HTR-8/SVneo (cell line): ENCODE data around the gene OPRPN.

Source experiments
- DNase-seq: peaks from one replicate; pipeline ENCODE4 v3.0.0; 2011; ENCODE audit warnings: low spot score, mixed read lengths; ENCODE audit not compliant: insufficient read length
- FAIRE-seq: peaks from 2 replicates; lab custom pipeline; 2011; peaks lifted over from hg19 to GRCh38; lab: Jason Lieb, UNC

The OPRPN gene

GRCh38 chr4:70452946-70453345, 55.2 kb downstream of the OPRPN start:
- no peak for FAIRE-seq
- DNase-seq = no peak
